ENCODE measurements around the gene AFAP1L1. TPM values are rescaled to one million over a fixed set of nuclear protein-coding genes. Genes with fewer than 3 reads are reported as not detected.

AFAP1L1 gene
- total and polyA plus RNA-seq, 10 of the 15 experiments (the other 5 are each of a cell fraction or from before 2014, with no cell fraction given), result 0.11 TPM; not detected in 9

GRCh38 chr5:149375434-149375833, 103.8 kb downstream of the AFAP1L1 start (continued):
- TF ChIP-seq ATF2 (IDR thresholded peaks at IDR 0.05; ENCODE audit: low read length) (no peak), EGR1 (IDR thresholded peaks at IDR 0.05; ENCODE audit: borderline replicate concordance in 1 of 2, low read depth in 2 of 2, low read length in 2 of 2) (no peak), NR2C1 (IDR thresholded peaks at IDR 0.05) (no peak), RCOR1 (conservative IDR thresholded peaks at IDR 0.05; ENCODE audit: low read depth, low read length) (no peak)

DNA sequence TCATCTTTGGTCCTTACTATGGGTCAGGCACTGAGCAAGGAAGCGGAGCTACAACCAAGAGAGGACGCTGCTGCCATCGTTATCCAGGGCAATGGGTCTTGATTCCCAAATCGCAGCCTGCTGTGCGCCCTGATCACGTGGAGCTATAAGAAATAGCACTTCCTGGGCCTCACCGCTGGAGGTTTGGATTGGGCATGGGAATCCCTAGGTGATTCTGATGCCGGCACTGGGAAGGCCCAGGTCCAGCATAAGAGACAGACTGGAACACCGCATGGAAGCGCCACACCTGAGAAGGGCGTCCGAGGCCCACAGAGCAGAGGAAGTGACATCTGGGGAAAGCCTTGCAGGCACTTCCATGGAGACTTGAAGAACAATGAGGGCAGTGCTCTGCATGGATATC, 104.4 kb downstream of the AFAP1L1 start:
- intact Hi-C loops (cut with micrococcal nuclease; ENCODE audit: unreplicated experiment) (no loop called here), in situ Hi-C loops (cut with MboI) (no loop called here)
- CTCF ChIA-PET, result interaction anchor here (0.7 to 6.6 kb wide), 7 partner anchors 9 to 242 kb away, joined by 3 to 90 read pairs (median 4); no protein-coding TSS in a partner anchor
- 73% methylated on average over 12 of the region's 12 CpGs for WGBS (ENCODE audit: insufficient coverage, insufficient replicate concordance, low lambda C conversion rate, missing lambda C conversion rate)
- no peak overlapping the region for H2AFZ ChIP-seq (ENCODE audit: control insufficient read depth, low read depth, low read length)
- SMC1A ChIA-PET (ENCODE audit: uncharacterized antibody, unreplicated experiment), result interaction anchor here (0.6 to 1.3 kb wide), 3 partner anchors 59 to 497 kb away, joined by 3 to 4 read pairs (median 3); no protein-coding TSS in a partner anchor
- no TSS peak for BruUV-seq (replicated peaks)
- ATAC-seq, result no peak
- H3K27me3 ChIP-seq (replicated peaks in 1 of 2; ENCODE audit: control insufficient read depth in 2 of 2, insufficient read depth in 2 of 2, low read length in 1 of 2), result peaks cover 0 to 2% of the 10 kb centered on the region in 2 experiments; a peak in 2 of 4 replicates
- no peaks in the 10 kb centered on the region for H3K36me3 ChIP-seq (ENCODE audit: control insufficient read depth in 2 of 2, insufficient read depth in 2 of 2, low read length in 1 of 2)
- H3K4me1 ChIP-seq (ENCODE audit: control insufficient read depth, insufficient read depth, low read length), result no peaks in the 10 kb centered on the region
- POLR2A ChIA-PET, result no interaction called here
- H3K4me3 ChIP-seq, result no peak overlapping the region
- H3K27ac ChIP-seq (ENCODE audit: control insufficient read depth, insufficient read depth), result no peak overlapping the region
- no peak overlapping the region for H3K4me2 ChIP-seq (ENCODE audit: control insufficient read depth, insufficient read depth)
- no peak overlapping the region for H3K9ac ChIP-seq (ENCODE audit: control insufficient read depth, insufficient read depth, low read length)
- FAIRE-seq, result no peak
- H4K20me1 ChIP-seq (ENCODE audit: control insufficient read depth, insufficient read depth), result no peaks in the 10 kb centered on the region
- H3K79me2 ChIP-seq (ENCODE audit: control insufficient read depth, insufficient read depth, low read length), result no peaks in the 10 kb centered on the region
- DNase-seq (ENCODE audit: low read depth, low spot score), result no peak
- no peaks in the 10 kb centered on the region for H3K9me3 ChIP-seq (replicated peaks; ENCODE audit: control insufficient read depth, insufficient read depth, low read length)
- RAD21 ChIA-PET (ENCODE audit: unreplicated experiment), result no interaction called here
- TF ChIP-seq FOS (IDR thresholded peaks at IDR 0.05; ENCODE audit: borderline replicate concordance, extremely low read depth, insufficient read length) (no peak), KLF5 (IDR thresholded peaks at IDR 0.05; ENCODE audit: partially characterized antibody) (no peak), YY1 (IDR thresholded peaks at IDR 0.05; ENCODE audit: low read depth, low read length) (no peak), ASH2L (IDR thresholded peaks at IDR 0.05; ENCODE audit: borderline replicate concordance, low read depth) (no peak), SMAD1 (IDR thresholded peaks at IDR 0.05; ENCODE audit: low read depth, partially characterized antibody) (no peak), PAX8 (IDR thresholded peaks at IDR 0.05) (no peak), IRF3 (IDR thresholded peaks at IDR 0.05) (no peak), IRF4 (IDR thresholded peaks at IDR 0.05; ENCODE audit: low read depth, low read length) (no peak), PBX3 (IDR thresholded peaks at IDR 0.05; ENCODE audit: insufficient replicate concordance, low read depth, low read length) (no peak), BCL11A (IDR thresholded peaks at IDR 0.05; ENCODE audit: low read depth, low read length) (no peak)
- TF ChIP-seq, protein P1, sequence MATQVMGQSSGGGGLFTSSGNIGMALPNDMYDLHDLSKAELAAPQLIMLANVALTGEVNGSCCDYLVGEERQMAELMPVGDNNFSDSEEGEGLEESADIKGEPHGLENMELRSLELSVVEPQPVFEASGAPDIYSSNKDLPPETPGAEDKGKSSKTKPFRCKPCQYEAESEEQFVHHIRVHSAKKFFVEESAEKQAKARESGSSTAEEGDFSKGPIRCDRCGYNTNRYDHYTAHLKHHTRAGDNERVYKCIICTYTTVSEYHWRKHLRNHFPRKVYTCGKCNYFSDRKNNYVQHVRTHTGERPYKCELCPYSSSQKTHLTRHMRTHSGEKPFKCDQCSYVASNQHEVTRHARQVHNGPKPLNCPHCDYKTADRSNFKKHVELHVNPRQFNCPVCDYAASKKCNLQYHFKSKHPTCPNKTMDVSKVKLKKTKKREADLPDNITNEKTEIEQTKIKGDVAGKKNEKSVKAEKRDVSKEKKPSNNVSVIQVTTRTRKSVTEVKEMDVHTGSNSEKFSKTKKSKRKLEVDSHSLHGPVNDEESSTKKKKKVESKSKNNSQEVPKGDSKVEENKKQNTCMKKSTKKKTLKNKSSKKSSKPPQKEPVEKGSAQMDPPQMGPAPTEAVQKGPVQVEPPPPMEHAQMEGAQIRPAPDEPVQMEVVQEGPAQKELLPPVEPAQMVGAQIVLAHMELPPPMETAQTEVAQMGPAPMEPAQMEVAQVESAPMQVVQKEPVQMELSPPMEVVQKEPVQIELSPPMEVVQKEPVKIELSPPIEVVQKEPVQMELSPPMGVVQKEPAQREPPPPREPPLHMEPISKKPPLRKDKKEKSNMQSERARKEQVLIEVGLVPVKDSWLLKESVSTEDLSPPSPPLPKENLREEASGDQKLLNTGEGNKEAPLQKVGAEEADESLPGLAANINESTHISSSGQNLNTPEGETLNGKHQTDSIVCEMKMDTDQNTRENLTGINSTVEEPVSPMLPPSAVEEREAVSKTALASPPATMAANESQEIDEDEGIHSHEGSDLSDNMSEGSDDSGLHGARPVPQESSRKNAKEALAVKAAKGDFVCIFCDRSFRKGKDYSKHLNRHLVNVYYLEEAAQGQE (IDR thresholded peaks at IDR 0.05; ENCODE audit: low read depth, low read length), result no peak

All from GM12878 (cell line).